Pancreas (tissue), 10 donors: ENCODE measurements around the gene OR6B3. TPM values are rescaled to one million over a fixed set of nuclear protein-coding genes. Genes with fewer than 3 reads are reported as not detected.

Source experiments
- ATAC-seq, 4 donors: fragments of 200-7000 bp; cut with Tn5 transposase; one replicate each; pipeline versions ENCODE4 v1.8.0 to v1.9.1; 2020; ENCODE audit warnings: mild to moderate bottlenecking in 4 of 4, moderate library complexity in 4 of 4
- DNase-seq, 6 donors: peaks; one replicate each; pipeline ENCODE4 v3.0.0-alpha.2; 2020
- FAIRE-seq: peaks from 2 replicates; lab custom pipeline; 2012; peaks lifted over from hg19 to GRCh38; lab: Jason Lieb, UNC
- H3K27ac ChIP-seq, 4 donors: fragments of 200-600 bp; sonication (generic); 1 replicate in 3 of 4; 2 replicates in 1 of 4; pipeline versions ENCODE4 v1.5.0 to v1.8.0; 2020
- H3K27me3 ChIP-seq, 4 donors: fragments of 200-600 bp; one replicate each; pipeline ENCODE4 v1.8.0; 2021
- H3K36me3 ChIP-seq, 3 donors: fragments of 200-600 bp; sonication (generic) in 1 of 3; one replicate each; pipeline versions ENCODE4 v1.5.0 to v1.8.0; 2020 to 2021
- H3K4me1 ChIP-seq, 3 donors: fragments of 200-600 bp; one replicate each; pipeline ENCODE4 v1.8.0; 2021
- H3K4me3 ChIP-seq, 4 donors: fragments of 200-600 bp; sonication (generic) in 2 of 4; one replicate each; pipeline versions ENCODE4 v1.5.0 to v1.8.0; 2020 to 2021
- H3K9me3 ChIP-seq, 4 donors: fragments of 200-600 bp; one replicate each; pipeline ENCODE4 v1.8.0; 2021
- WGBS, 2 donors: extraction: QIAGEN DNeasy Blood & Tissue Kit; methylation state at CpG; one replicate each; pipeline ENCODE4 v1.1.7; 2013; 5-methylcytosine and 5-hydroxymethylcytosine counted together
- intact Hi-C, 3 donors: fragments of 100-400 bp; cut with DNase I; formaldehyde crosslinking; loops; one replicate each; pipeline versions ENCODE4 v1.11.1 to v1.14.2; 2022
- polyA plus RNA-seq, 2 donors: library from polyadenylated mRNA; stranded (reverse); fragments of 200-250 nt; gene quantifications; one replicate each; pipeline ENCODE4 v1.2.3, GENCODE V29; 2013
- total RNA-seq, 6 donors: library from RNA; stranded (reverse); fragmentation: NEBNext Ultra II Directional in 4 of 6; extraction: Animal tissue kit (Norgen Biotek cat#: 25700) in 4 of 6; gene quantifications; one replicate each; pipeline versions ENCODE4 v1.2.1 to v1.2.4, GENCODE V29; 2021 to 2023
- TF ChIP-seq, protein P1 (sequence below), 4 donors: fragments of 200-600 bp; sonication (generic) in 3 of 4; IDR thresholded peaks; one replicate each; pipeline versions ENCODE4 v1.5.0 to v1.8.0; 2021; ENCODE audit warnings: antibody characterized with exemption in 4 of 4
- donor health status: healthy with polysubstance abuse.
- donor health status: DM: no; HTN: no; CAD: no; lungs with moderate emphysema.
- donor health status: DM: no; HTN: no; CAD: no.
- donor health status: control.
- donor health status: control.
- donor health status: Bipolar disorder and iron deficiency.
- donor health status: DM: yes; HTN: yes; CAD: no.
- donor health status: DM: no; HTN: no; CAD: no.
- donor health status: DM: no; HTN: no; CAD: no.
- donor health status: DM: yes; HTN: yes; CAD: no.

Gene OR6B3
- total and polyA plus RNA-seq, 8 donors = 0.09 TPM; not detected in 7

DNA sequence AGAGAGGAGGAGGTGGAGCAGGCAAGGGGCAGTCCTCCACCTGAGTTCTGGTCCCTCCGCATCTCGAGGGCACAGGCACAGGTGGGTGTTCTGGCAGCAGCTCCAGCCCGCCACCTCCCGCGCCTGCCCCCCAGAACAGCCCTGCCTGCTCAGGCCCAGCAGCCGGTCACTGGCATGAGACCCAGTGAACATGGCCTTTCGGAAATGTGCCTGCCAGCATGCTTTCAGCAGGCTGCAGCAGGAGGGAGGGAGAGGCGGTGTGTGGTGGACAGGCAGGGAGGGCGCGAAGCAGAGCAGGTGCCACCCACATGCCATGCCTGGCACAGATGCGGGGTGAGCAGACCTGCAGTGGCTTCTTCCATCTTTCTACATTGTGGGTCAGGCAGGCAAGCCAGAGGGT is 3.4 kb upstream of the OR6B3 start:
- FAIRE-seq = no peak
- H3K27me3 ChIP-seq = peaks cover 0 to 11% (median 0%) of the 10 kb centered on the region in 4 donors

DNA sequence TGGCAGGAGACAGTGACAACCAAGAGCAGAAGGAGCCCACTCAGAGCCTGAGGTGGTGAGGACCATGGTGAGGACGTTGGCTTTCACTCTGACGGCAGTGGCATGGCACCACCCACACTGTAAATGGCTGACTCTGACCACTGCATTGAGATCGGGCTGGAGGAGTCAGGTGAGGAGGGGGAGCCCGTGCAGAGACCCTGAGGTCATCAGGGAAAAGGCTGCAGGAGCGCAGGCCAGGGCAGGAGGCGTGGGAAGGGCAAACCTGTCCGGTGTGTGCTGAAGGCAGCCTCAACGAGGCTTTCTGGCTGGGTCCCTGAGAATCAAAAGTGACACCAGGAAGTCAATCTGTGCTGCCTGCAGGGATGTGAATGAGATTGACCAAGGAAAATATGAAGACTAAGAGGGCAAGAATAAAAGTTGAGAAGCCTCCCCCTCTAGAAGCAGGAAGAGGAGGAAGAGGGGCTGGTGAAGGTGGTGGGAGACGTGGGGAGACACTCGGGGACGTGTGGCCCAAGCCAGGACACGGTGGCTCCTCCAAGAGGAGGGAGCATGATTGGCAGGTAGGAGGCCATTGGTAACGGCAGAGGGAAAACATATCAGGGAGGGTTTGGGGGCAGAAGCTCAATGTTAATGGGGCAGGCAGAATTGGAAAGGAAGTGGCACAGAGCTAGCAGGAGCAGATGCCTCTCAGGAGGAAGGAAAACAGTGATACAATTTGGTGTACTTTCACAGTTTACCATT is 2.0 kb upstream of the OR6B3 start:
- H3K4me1 ChIP-seq = no peaks in the 10 kb centered on the region
- DNase-seq (no peak), ATAC-seq (no peak), FAIRE-seq (no peak)
- H3K36me3 ChIP-seq = no peaks in the 10 kb centered on the region
- intact Hi-C loops = loop anchor here in 1 of 3 donors (5.0 kb wide), 1 partner anchor 92 kb away; no protein-coding TSS in a partner anchor
- H3K27ac ChIP-seq = no peak overlapping the region
- no peak overlapping the region for H3K4me3 ChIP-seq
- H3K9me3 ChIP-seq = no peaks in the 10 kb centered on the region
- WGBS, 2 donors = 14 to 18% methylated on average over 13 of the region's 13 CpGs
- H3K27me3 ChIP-seq = peaks cover 0 to 11% (median 0%) of the 10 kb centered on the region in 4 donors
- TF ChIP-seq, protein P1, sequence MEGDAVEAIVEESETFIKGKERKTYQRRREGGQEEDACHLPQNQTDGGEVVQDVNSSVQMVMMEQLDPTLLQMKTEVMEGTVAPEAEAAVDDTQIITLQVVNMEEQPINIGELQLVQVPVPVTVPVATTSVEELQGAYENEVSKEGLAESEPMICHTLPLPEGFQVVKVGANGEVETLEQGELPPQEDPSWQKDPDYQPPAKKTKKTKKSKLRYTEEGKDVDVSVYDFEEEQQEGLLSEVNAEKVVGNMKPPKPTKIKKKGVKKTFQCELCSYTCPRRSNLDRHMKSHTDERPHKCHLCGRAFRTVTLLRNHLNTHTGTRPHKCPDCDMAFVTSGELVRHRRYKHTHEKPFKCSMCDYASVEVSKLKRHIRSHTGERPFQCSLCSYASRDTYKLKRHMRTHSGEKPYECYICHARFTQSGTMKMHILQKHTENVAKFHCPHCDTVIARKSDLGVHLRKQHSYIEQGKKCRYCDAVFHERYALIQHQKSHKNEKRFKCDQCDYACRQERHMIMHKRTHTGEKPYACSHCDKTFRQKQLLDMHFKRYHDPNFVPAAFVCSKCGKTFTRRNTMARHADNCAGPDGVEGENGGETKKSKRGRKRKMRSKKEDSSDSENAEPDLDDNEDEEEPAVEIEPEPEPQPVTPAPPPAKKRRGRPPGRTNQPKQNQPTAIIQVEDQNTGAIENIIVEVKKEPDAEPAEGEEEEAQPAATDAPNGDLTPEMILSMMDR (IDR thresholded peaks at IDR 0.05) = no peak

More for the DNA sequence above, 3.4 kb upstream of the OR6B3 start:
- 58 to 73% methylated on average over 10 to 11 of the region's 11 CpGs for WGBS, 2 donors
- no peak overlapping the region for H3K4me3 ChIP-seq
- no peaks in the 10 kb centered on the region for H3K4me1 ChIP-seq
- H3K9me3 ChIP-seq = no peaks in the 10 kb centered on the region
- H3K27ac ChIP-seq = no peak overlapping the region
- DNase-seq (no peak), ATAC-seq (no peak)
- intact Hi-C loops = loop anchor here in 1 of 3 donors (5.0 kb wide), 1 partner anchor 91 kb away; no protein-coding TSS in a partner anchor
- TF ChIP-seq, protein P1 (IDR thresholded peaks at IDR 0.05) = no peak
- H3K36me3 ChIP-seq = no peaks in the 10 kb centered on the region

DNA sequence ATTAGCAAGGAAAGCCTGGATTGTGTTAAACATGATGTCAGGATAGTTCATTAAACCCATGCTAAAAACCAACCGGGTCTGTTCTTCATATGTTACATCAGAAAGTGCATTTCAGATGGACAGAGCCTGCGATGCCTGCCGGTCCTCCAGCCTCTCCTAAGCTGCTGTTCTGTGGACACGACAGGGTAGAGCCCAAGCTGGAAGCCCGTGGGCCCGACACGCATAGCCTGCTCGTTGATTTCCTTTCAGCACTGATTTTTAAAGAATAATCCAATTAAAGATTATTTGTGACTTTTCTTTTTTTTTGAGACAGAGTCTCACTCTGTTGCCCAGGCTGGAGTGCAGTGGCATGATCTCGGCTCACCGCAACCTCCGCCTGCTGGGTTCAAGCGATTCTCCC is 797 bp downstream of the OR6B3 start:
- Histone ChIP-seq H3K9me3 (no peaks in the 10 kb centered on the region), H3K4me1 (no peaks in the 10 kb centered on the region), H3K36me3 (no peaks in the 10 kb centered on the region), H3K4me3 (no peak overlapping the region), H3K27me3 (peaks cover 0 to 11% (median 0%) of the 10 kb centered on the region in 4 donors), H3K27ac (no peak overlapping the region)
- DNase-seq = no peak
- TF ChIP-seq, protein P1 (IDR thresholded peaks at IDR 0.05) = no peak
- no peak for ATAC-seq
- no peak for FAIRE-seq
- WGBS, 2 donors = 70 to 81% methylated on average over 12 of the region's 12 CpGs
- intact Hi-C loops = no loop called here

DNA sequence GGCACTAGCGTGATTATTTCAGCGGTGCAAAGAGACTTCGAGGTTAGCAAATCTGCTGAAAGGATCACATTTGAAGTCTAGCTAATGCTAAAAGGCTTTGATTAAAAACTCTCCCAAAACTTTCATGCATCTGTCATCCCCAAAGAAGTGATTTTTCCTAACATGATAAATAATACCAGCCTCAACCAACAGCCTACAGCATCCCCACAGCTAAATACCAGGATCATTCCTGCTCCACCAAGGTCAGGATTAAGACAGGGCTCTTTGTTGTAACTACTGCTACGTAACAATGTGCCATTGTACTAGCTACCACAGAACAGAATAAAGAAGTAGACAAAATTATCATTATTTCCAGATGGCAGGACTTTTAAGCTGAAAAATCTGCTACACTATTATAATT is 1.6 kb downstream of the OR6B3 start:
- DNase-seq (no peak), ATAC-seq (peak in 1 of 4 donors; percentile 52), FAIRE-seq (no peak)
- Histone ChIP-seq H3K27ac (no peak overlapping the region), H3K27me3 (peaks cover 0 to 9% (median 0%) of the 10 kb centered on the region in 4 donors), H3K36me3 (no peaks in the 10 kb centered on the region), H3K4me1 (no peaks in the 10 kb centered on the region), H3K9me3 (no peaks in the 10 kb centered on the region), H3K4me3 (no peak overlapping the region)
- TF ChIP-seq, protein P1 (IDR thresholded peaks at IDR 0.05) = no peak
- 27 to 37% methylated on average over 4 of the region's 4 CpGs for WGBS, 2 donors
- intact Hi-C loops = no loop called here

DNA sequence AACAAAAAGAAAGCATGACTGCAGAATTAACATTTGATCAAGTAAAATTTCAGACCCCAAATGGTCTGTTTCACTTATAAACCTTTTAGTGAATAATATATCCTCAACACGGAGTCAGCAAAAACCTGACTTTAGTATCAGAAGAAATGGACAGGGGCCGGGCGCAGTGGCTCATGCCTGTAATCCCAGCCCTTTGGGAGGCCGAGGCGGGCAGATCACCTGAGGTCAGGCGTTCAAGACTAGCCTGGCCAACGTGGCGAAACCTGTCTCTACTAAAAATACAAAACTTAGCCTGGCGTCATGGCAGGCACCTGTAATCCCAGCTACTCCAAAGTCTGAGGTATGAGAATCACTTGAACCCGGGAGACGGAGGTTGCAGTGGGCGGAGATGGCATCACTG is 3.0 kb downstream of the OR6B3 start:
- Histone ChIP-seq H3K36me3 (no peaks in the 10 kb centered on the region), H3K27ac (no peak overlapping the region), H3K9me3 (no peaks in the 10 kb centered on the region), H3K4me1 (no peaks in the 10 kb centered on the region), H3K4me3 (no peak overlapping the region), H3K27me3 (peaks cover 0 to 4% (median 0%) of the 10 kb centered on the region in 4 donors)
- no peak for ATAC-seq
- TF ChIP-seq, protein P1 (IDR thresholded peaks at IDR 0.05) = no peak
- FAIRE-seq = no peak
- no peak for DNase-seq
- intact Hi-C loops = no loop called here
- 62 to 72% methylated on average over 12 of the region's 12 CpGs for WGBS, 2 donors
